Measurements from ENCODE around the gene TNNT3.
"Not testable (repeated sequence)": the region's sequence is repeated elsewhere in the genome, so short reads cannot be mapped to it uniquely, and the experiment has no call there.

DNA sequence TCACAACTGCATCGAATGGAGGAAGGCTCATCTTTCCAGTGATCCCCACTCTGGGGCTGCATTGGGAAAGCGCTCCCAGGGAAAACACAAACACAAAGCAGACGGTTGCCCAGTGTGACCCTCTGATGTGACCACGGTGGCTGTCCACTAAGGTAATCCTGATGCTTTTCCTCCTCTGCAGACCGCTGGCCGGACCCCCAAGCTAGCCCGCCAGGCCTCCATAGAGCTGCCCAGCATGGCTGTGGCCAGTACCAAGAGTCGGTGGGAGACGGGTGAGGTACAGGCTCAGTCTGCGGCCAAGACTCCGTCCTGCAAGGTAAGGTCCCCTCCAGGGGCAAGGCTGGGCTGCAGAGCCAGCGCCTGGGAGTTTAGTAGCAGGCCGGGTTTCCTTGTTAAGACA lies 33.0 kb upstream of the TNNT3 start:
- not testable (repeated sequence) for TF ChIP-seq POLR2A, EP300 (IDR thresholded peaks at IDR 0.05)
- TF ChIP-seq, protein P1, sequence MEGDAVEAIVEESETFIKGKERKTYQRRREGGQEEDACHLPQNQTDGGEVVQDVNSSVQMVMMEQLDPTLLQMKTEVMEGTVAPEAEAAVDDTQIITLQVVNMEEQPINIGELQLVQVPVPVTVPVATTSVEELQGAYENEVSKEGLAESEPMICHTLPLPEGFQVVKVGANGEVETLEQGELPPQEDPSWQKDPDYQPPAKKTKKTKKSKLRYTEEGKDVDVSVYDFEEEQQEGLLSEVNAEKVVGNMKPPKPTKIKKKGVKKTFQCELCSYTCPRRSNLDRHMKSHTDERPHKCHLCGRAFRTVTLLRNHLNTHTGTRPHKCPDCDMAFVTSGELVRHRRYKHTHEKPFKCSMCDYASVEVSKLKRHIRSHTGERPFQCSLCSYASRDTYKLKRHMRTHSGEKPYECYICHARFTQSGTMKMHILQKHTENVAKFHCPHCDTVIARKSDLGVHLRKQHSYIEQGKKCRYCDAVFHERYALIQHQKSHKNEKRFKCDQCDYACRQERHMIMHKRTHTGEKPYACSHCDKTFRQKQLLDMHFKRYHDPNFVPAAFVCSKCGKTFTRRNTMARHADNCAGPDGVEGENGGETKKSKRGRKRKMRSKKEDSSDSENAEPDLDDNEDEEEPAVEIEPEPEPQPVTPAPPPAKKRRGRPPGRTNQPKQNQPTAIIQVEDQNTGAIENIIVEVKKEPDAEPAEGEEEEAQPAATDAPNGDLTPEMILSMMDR (IDR thresholded peaks at IDR 0.05) = not testable (repeated sequence)
